IMR-90 (cell line): Measurements from ENCODE around the gene FOXC2. TPM values are rescaled to one million over a fixed set of nuclear protein-coding genes. Genes with fewer than 3 reads are reported as not detected.

Experiments
- BHLHE40 ChIP-seq: fragments of 150-350 bp; IDR thresholded peaks from 2 replicates; pipeline ENCODE4 v1.6.1; 2016; ENCODE audit warnings: mild to moderate bottlenecking, low read depth, low read length
- FOS ChIP-seq: fragments of 150-350 bp; IDR thresholded peaks from 2 replicates; pipeline ENCODE4 v1.6.1; 2016; ENCODE audit warnings: low read depth, low read length
- MAZ ChIP-seq: IDR thresholded peaks from 2 replicates; pipeline ENCODE4 v1.6.1; 2012; ENCODE audit warnings: low read depth, mild to moderate bottlenecking, low read length, improper control_type of control experiment, moderate library complexity, borderline replicate concordance
- MXI1 ChIP-seq: IDR thresholded peaks from 2 replicates; pipeline ENCODE4 v1.6.1; 2012; ENCODE audit warnings: low read depth, mild to moderate bottlenecking, low read length, moderate library complexity, borderline replicate concordance
- NFE2L2 ChIP-seq: fragments of 150-350 bp; IDR thresholded peaks from 2 replicates; pipeline ENCODE4 v1.6.1; 2016; ENCODE audit warnings: low read depth, mild to moderate bottlenecking, low read length
- POLR2A ChIP-seq: IDR thresholded peaks from 2 replicates; pipeline ENCODE4 v1.6.1; 2012; ENCODE audit warnings: mild to moderate bottlenecking, low read depth, low read length
- RCOR1 ChIP-seq: IDR thresholded peaks from 2 replicates; pipeline ENCODE4 v1.6.1; 2012; ENCODE audit warnings: mild to moderate bottlenecking, low read length, improper control_type of control experiment; ENCODE audit not compliant: insufficient replicate concordance
- RFX5 ChIP-seq: IDR thresholded peaks from 2 replicates; pipeline ENCODE4 v1.8.0; 2012; ENCODE audit warnings: low read depth, mild to moderate bottlenecking, low read length, moderate library complexity
- polyA plus RNA-seq, 3 experiments: library from polyadenylated mRNA; depleted of rRNA; stranded (reverse); fragments of >200 nt; gene quantifications; 2 replicates each; pipeline ENCODE4 v1.2.3, GENCODE V29; 2012; ENCODE audit warnings: low replicate concordance in 1 of 3
- total RNA-seq: library from RNA; depleted of rRNA; stranded (reverse); fragments of >200 nt; gene quantifications from 2 replicates; pipeline ENCODE4 v1.2.3, GENCODE V29; 2012

The FOXC2 gene
- total and polyA plus RNA-seq, 2 of the 4 experiments (the other 2 are of a cell fraction): 0.90 to 6.4 TPM

DNA sequence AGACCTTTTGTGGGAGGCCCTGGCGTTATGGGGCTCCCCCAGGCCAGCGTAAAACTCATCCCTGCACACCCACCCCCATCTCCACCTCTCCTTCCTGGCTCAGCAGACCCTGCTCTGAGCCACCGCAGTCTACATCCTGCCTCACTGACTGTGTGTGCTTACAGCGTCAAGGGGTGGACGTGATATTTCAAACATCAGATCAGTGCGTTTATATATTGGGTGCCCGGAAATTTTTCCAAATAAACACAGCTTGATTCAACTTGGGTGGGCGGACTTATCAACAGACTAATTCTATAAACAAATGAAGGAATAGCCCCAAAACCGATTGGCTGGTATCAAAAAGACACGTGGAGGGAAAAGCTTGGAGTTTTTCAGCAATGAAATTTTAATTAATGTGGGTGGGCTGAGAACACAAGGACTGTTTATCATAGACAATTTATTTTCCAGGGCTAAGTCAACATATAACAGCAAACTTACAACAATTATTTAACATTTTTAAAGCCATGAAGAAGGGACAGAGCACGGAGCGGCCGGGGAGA is 11.5 kb downstream of the FOXC2 start, which contains the start of gene FOXL1 (continued):
- peak; percentile 42; the same call in 1 of the 2 replicates for TF ChIP-seq MAZ
- no peak for TF ChIP-seq MXI1
- no peak for TF ChIP-seq RCOR1
- TF ChIP-seq NFE2L2: 0 out of 2 replicates have a peak, but pooled peaks have one; percentile 29
- peak; percentile 64; the same call in 1 of the 2 replicates for TF ChIP-seq FOS
- TF ChIP-seq BHLHE40: peak; percentile 88
- no peak for TF ChIP-seq RFX5
- peak; percentile 87 for TF ChIP-seq POLR2A
